Endothelial cell (in vitro differentiated cells): ENCODE results near the gene B4GALNT4. TPM values are rescaled to one million over a fixed set of nuclear protein-coding genes. Genes with fewer than 3 reads are reported as not detected.

Experiments
- DNase-seq: peaks from one replicate; pipeline ENCODE4 v3.0.0; 2021; ENCODE audit warnings: low spot score
- H3K27ac Mint-ChIP-seq: one replicate; pipeline ENCODE4 v1.8.0; 2021; ENCODE audit warnings: mixed read lengths, inconsistent platforms; ENCODE audit not compliant: unreplicated experiment
- H3K27me3 Mint-ChIP-seq: one replicate; pipeline ENCODE4 v1.8.0; 2021; ENCODE audit warnings: mild to moderate bottlenecking, moderate library complexity, mixed read lengths, inconsistent platforms; ENCODE audit not compliant: unreplicated experiment
- H3K36me3 Mint-ChIP-seq: one replicate; pipeline ENCODE4 v1.8.0; 2021; ENCODE audit warnings: mild to moderate bottlenecking, low read depth, mixed read lengths, inconsistent platforms; ENCODE audit not compliant: unreplicated experiment
- H3K4me1 Mint-ChIP-seq: one replicate; pipeline ENCODE4 v1.8.0; 2021; ENCODE audit warnings: mild to moderate bottlenecking, mixed read lengths, inconsistent platforms; ENCODE audit not compliant: unreplicated experiment
- H3K4me3 Mint-ChIP-seq: one replicate; pipeline ENCODE4 v1.8.0; 2021; ENCODE audit warnings: mild to moderate bottlenecking, mixed read lengths, inconsistent platforms; ENCODE audit not compliant: unreplicated experiment
- H3K9me3 Mint-ChIP-seq: one replicate; pipeline ENCODE4 v1.8.0; 2021; ENCODE audit warnings: mixed read lengths, inconsistent platforms; ENCODE audit not compliant: unreplicated experiment
- total RNA-seq: library from RNA; stranded (reverse); fragmentation: NEBNext Ultra II Directional; extraction: Animal tissue kit (Norgen Biotek cat#: 25700); gene quantifications from one replicate; pipeline ENCODE4 v1.2.1, GENCODE V29; 2021; ENCODE audit not compliant: unreplicated experiment
- TF ChIP-seq, protein P1 (sequence below): fragments of 200-600 bp; sonication (generic); IDR thresholded peaks from one replicate; pipeline ENCODE4 v1.5.0; 2021; ENCODE audit warnings: antibody characterized with exemption; ENCODE audit not compliant: unreplicated experiment

B4GALNT4 gene
- total RNA-seq, 1 donor from 2014 or later, result 14.9 TPM

GRCh38 chr11:367956-368413, 1.3 kb upstream of the B4GALNT4 start:
- no peaks in the 10 kb centered on the region for H3K9me3 Mint-ChIP-seq
- H3K27me3 Mint-ChIP-seq, result peaks cover 22% of the 10 kb centered on the region
- H3K27ac Mint-ChIP-seq, result no peak overlapping the region

DNA sequence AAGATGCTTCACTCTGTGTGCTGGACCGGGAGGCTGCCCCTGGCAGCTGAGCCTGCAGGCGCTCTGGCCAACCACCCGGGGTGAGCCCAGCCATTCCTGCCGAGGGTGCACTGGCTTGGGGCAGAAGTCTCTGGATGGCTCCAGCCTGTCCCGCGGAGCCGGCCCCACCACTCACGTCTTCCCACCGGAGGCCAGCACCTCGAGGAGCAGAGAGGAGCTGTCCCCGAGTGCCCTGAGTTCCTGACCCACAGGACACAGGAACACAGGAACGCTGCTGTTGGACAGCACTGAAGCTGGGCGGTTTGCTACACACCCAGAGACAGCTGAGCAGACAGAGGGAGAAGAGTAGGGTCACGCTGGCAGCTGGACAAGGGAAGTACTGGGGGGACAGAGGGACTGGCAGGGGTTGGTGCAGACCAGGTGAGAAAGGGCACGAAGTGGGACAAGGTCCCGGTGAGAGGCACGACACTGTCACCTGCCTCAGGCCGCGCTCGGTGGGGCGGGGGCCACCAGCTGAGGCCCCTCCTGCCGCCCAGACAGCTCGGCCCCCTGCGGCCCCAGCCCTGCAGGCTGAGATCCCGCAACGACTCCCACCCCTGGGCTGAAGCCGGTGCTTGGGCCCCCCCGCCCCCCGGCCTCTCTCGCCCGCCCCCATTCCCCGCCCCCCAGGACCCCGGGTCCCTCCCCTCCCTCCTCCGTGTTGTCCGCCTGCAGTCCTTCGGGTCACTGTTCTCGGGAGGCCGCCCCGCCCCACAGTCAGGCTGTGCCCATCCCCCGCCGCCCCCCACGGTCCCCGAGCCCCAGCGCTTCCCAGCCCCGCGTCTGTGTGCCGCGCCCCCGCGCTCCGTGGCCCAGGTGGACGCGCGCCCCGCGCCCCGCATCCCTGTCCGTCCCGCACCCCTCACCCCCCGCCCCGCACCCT, 624 bp upstream of the B4GALNT4 start:
- Mint-ChIP-seq H3K36me3 (no peaks in the 10 kb centered on the region), H3K9me3 (no peaks in the 10 kb centered on the region), H3K27me3 (peaks cover 22% of the 10 kb centered on the region), H3K4me1 (peaks cover 10% of the 10 kb centered on the region), H3K27ac (no peak overlapping the region), H3K4me3 (peak overlapping the region; percentile 91)
- TF ChIP-seq, protein P1, sequence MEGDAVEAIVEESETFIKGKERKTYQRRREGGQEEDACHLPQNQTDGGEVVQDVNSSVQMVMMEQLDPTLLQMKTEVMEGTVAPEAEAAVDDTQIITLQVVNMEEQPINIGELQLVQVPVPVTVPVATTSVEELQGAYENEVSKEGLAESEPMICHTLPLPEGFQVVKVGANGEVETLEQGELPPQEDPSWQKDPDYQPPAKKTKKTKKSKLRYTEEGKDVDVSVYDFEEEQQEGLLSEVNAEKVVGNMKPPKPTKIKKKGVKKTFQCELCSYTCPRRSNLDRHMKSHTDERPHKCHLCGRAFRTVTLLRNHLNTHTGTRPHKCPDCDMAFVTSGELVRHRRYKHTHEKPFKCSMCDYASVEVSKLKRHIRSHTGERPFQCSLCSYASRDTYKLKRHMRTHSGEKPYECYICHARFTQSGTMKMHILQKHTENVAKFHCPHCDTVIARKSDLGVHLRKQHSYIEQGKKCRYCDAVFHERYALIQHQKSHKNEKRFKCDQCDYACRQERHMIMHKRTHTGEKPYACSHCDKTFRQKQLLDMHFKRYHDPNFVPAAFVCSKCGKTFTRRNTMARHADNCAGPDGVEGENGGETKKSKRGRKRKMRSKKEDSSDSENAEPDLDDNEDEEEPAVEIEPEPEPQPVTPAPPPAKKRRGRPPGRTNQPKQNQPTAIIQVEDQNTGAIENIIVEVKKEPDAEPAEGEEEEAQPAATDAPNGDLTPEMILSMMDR, result no peak
- no peak for DNase-seq

More at GRCh38 chr11:367956-368413, 1.3 kb upstream of the B4GALNT4 start:
- Mint-ChIP-seq H3K36me3 (no peaks in the 10 kb centered on the region), H3K4me1 (peaks cover 10% of the 10 kb centered on the region), H3K4me3 (peak overlapping the region; percentile 63)
- DNase-seq, result no peak
- TF ChIP-seq, protein P1, result no peak

DNA sequence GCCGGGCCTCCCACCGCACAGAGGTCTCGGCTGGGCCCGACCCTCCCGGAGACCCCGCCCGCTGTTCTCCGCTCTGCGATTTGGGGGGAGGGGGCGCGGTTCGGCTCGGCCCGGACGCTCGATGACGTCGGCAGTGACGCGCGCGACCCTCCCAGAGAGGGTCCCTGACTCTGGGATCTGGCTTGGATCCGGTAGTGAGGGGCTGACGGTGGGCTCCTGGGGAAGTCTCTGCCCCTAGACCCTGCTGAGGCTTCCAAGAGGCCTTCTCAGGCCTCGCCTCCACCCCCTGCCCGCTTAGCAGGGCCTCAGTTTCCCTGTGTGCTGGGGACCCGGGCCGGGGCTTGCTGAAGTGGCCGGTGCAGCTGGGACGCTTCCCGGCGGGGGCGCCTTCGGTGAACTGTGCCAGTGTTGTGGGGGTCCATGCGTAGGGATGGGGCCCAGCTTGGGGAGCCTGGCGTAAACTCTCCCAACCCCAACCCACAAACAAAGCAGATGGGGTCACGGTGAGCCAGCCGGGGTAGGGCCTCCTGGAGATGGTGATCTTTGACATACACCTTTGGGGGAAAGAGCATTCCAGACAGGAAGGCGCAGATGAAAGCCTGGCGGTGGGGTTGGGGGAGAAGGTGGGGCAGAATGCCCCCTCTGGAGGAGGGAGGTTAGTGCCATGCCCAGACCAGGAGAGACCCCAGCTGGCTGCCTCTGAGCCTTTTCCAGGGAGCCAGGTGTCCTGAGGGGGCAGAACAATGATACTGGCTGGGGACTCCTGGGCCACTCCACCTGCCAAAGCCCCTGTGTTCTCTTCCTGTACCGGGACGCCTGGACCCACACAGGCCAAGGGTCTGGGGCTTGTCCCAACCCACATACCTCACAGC, 1.0 kb downstream of the B4GALNT4 start:
- H3K4me1 Mint-ChIP-seq, result peaks cover 10% of the 10 kb centered on the region
- TF ChIP-seq, protein P1, result no peak
- peaks cover 19% of the 10 kb centered on the region for H3K27me3 Mint-ChIP-seq
- H3K27ac Mint-ChIP-seq, result no peak overlapping the region
- H3K4me3 Mint-ChIP-seq, result peak overlapping the region; percentile 87
- DNase-seq, result no peak
- no peaks in the 10 kb centered on the region for H3K36me3 Mint-ChIP-seq
- H3K9me3 Mint-ChIP-seq, result no peaks in the 10 kb centered on the region

- H3K27ac Mint-ChIP-seq, result no peak overlapping the region
- no peaks in the 10 kb centered on the region for H3K36me3 Mint-ChIP-seq
- H3K27me3 Mint-ChIP-seq, result peaks cover 19% of the 10 kb centered on the region
- H3K4me3 Mint-ChIP-seq, result peak overlapping the region; percentile 72
- peaks cover 10% of the 10 kb centered on the region for H3K4me1 Mint-ChIP-seq
- TF ChIP-seq, protein P1, result no peak
- no peak for DNase-seq
- H3K9me3 Mint-ChIP-seq, result no peaks in the 10 kb centered on the region
Observed at GRCh38 chr11:371051-371450, 1.8 kb downstream of the B4GALNT4 start.
